Endothelial cell of umbilical vein (primary cell): ENCODE measurements around the gene JUP. TPM values are rescaled to one million over a fixed set of nuclear protein-coding genes. Genes with fewer than 3 reads are reported as not detected.

ENCODE experiments used
- BruUV-seq: library from RNA; stranded (reverse); fragments of 400-500 nt; replicated peaks from 2 replicates; lab custom pipeline; 2021; lab: Mats Ljungman, UMichigan
- CTCF ChIA-PET: fragments of 300-600, 350-600 bp; sonication (Branson Sonifier 250); formaldehyde crosslinking; loops from one replicate; lab custom pipeline; 2021; ENCODE audit warnings: antibody characterized with exemption, inconsistent platforms; lab: Charles Lee
- POLR2A ChIA-PET: fragments of 300-600, 350-600 bp; sonication (Branson Sonifier 250); formaldehyde crosslinking; loops from one replicate; lab custom pipeline; 2021; ENCODE audit warnings: antibody characterized with exemption, inconsistent platforms; lab: Charles Lee
- DNase-seq: peaks from one replicate; pipeline ENCODE4 v3.0.0-alpha.2; 2011; ENCODE audit warnings: low read depth, low spot score
- FAIRE-seq: peaks from 2 replicates; lab custom pipeline; 2011; peaks lifted over from hg19 to GRCh38; lab: Jason Lieb, UNC
- H2AFZ ChIP-seq: 2 replicates; pipeline ENCODE4 v1.6.0; 2012; ENCODE audit warnings: low read depth, low read length, control low read depth, inconsistent platforms
- H3K27ac ChIP-seq: 2 replicates; pipeline ENCODE4 v1.5.1; 2011; ENCODE audit warnings: low read depth, mild to moderate bottlenecking, control low read depth, low read length, moderate library complexity; ENCODE audit not compliant: insufficient read depth
- H3K27me3 ChIP-seq, 2 experiments: 2 replicates each; pipeline versions ENCODE4 v1.6.0 to v1.6.1; 2011; ENCODE audit warnings: low read length in 2 of 2, mixed read lengths in 1 of 2; ENCODE audit not compliant: control insufficient read depth in 2 of 2, insufficient read depth in 2 of 2
- H3K36me3 ChIP-seq, 2 experiments: 2 replicates in 1 of 2; 3 replicates in 1 of 2; pipeline ENCODE4 v1.5.1; 2011; ENCODE audit warnings: low read length in 2 of 2, mild to moderate bottlenecking in 1 of 2, moderate library complexity in 1 of 2; ENCODE audit not compliant: control insufficient read depth in 2 of 2, insufficient read depth in 2 of 2; ENCODE audit errors: extremely low read depth in 1 of 2
- H3K4me1 ChIP-seq: 3 replicates; pipeline ENCODE4 v1.5.1; 2011; ENCODE audit warnings: mild to moderate bottlenecking, low read length; ENCODE audit not compliant: control insufficient read depth, insufficient read depth; ENCODE audit errors: extremely low read depth
- H3K4me2 ChIP-seq: 2 replicates; pipeline ENCODE4 v1.6.1; 2011; ENCODE audit warnings: low read length, control low read depth, mixed read lengths; ENCODE audit not compliant: insufficient read depth
- H3K4me3 ChIP-seq, 3 experiments: fragments of 200-600 bp in 1 of 3; sonication (generic), shearing (Covaris generic) in 1 of 3; replicated peaks in 1 of 3; 2 replicates each; pipeline ENCODE4 v1.5.1; 2011 to 2016; ENCODE audit warnings: control low read depth in 3 of 3, low read length in 3 of 3, mild to moderate bottlenecking in 2 of 3, inconsistent platforms in 1 of 3, low read depth in 1 of 3, moderate library complexity in 1 of 3; ENCODE audit not compliant: insufficient read depth in 1 of 3
- H3K79me2 ChIP-seq: 2 replicates; pipeline ENCODE4 v1.6.0; 2012; ENCODE audit warnings: low read length, inconsistent platforms; ENCODE audit not compliant: control insufficient read depth, insufficient read depth
- H3K9ac ChIP-seq: replicated peaks from 2 replicates; pipeline ENCODE3; 2011; ENCODE audit warnings: low read length, control low read depth; ENCODE audit not compliant: insufficient read depth; ENCODE audit errors: extremely low read depth
- H3K9me1 ChIP-seq: replicated peaks from 3 replicates; pipeline ENCODE4 v1.6.0; 2011; ENCODE audit warnings: mild to moderate bottlenecking, low read length; ENCODE audit not compliant: control insufficient read depth, insufficient read depth; ENCODE audit errors: extremely low read depth
- H3K9me3 ChIP-seq: replicated peaks from 2 replicates; pipeline ENCODE4 v1.5.1; 2012; ENCODE audit warnings: low read length, inconsistent platforms; ENCODE audit not compliant: control insufficient read depth, insufficient read depth
- H4K20me1 ChIP-seq: replicated peaks from 2 replicates; pipeline ENCODE3; 2011; ENCODE audit warnings: mild to moderate bottlenecking, low read length; ENCODE audit not compliant: control insufficient read depth, insufficient read depth; ENCODE audit errors: extremely low read depth
- CTCF ChIP-seq, 2 donors: IDR thresholded peaks; 1 replicate in 1 of 2; 2 replicates in 1 of 2; pipeline ENCODE4 v1.5.1; 2011; ENCODE audit warnings: low read length in 2 of 2, mild to moderate bottlenecking in 2 of 2, moderate library complexity in 2 of 2, control low read depth in 1 of 2, inconsistent platforms in 1 of 2, low read depth in 1 of 2; ENCODE audit not compliant: insufficient read depth in 1 of 2; ENCODE audit errors: extremely low read depth in 1 of 2
- EZH2 ChIP-seq: IDR thresholded peaks from 2 replicates; pipeline ENCODE4 v1.6.1; 2012; ENCODE audit warnings: borderline replicate concordance, low read depth, mild to moderate bottlenecking, moderate library complexity, low read length, inconsistent platforms; ENCODE audit not compliant: severe bottlenecking
- FOS ChIP-seq: IDR thresholded peaks from 2 replicates; pipeline ENCODE4 v1.6.1; 2011; ENCODE audit warnings: mild to moderate bottlenecking, low read length, moderate library complexity, borderline replicate concordance; ENCODE audit not compliant: insufficient read depth
- GATA2 ChIP-seq: IDR thresholded peaks from 2 replicates; pipeline ENCODE4 v1.7.0; 2011; ENCODE audit warnings: low read depth, mild to moderate bottlenecking, moderate library complexity, mixed read lengths, low read length; ENCODE audit not compliant: insufficient read length, insufficient read depth
- JUN ChIP-seq: IDR thresholded peaks from 2 replicates; pipeline ENCODE4 v1.6.1; 2011; ENCODE audit warnings: borderline replicate concordance, low read depth; ENCODE audit not compliant: insufficient read length, insufficient read depth
- MAX ChIP-seq: IDR thresholded peaks from 2 replicates; pipeline ENCODE4 v1.6.1; 2011; ENCODE audit not compliant: insufficient read depth, insufficient read length
- MYC ChIP-seq: IDR thresholded peaks from one replicate; pipeline ENCODE4 v1.6.1; 2011; ENCODE audit warnings: mild to moderate bottlenecking, low read depth, low read length
- POLR2A ChIP-seq: IDR thresholded peaks from 2 replicates; pipeline ENCODE4 v1.6.1; 2012; ENCODE audit warnings: low read depth, mild to moderate bottlenecking, control low read depth, low read length
- POLR2AphosphoS5 ChIP-seq: IDR thresholded peaks from 2 replicates; pipeline ENCODE4 v1.6.1; 2012; ENCODE audit warnings: low read depth, mild to moderate bottlenecking, control low read depth, low read length, moderate library complexity; ENCODE audit not compliant: insufficient read depth
- dilution Hi-C: fragments of 300-500 bp; cut with MboI; formaldehyde crosslinking; loops from one replicate; pipeline ENCODE4 v1.15.0; 2019; ENCODE audit warnings: low sequenced_read_pairs; ENCODE audit not compliant: extremely low pct_ligation_motif_present
- intact Hi-C: fragments of 100-400 bp; cut with micrococcal nuclease; formaldehyde crosslinking; loops from one replicate; pipeline ENCODE4 v1.10.0; 2022
- polyA plus RNA-seq, 4 experiments: library from polyadenylated mRNA; depleted of rRNA in 3 of 4; stranded (reverse) in 3 of 4; unstranded in 1 of 4; fragments of >200 nt; gene quantifications; 2 replicates each; pipeline versions ENCODE4 v1.2.1 to v1.2.3, GENCODE V29; 2011 to 2012; ENCODE audit warnings: missing spikeins in 1 of 4
- total RNA-seq: library from RNA; stranded (reverse); gene quantifications from 2 replicates; pipeline ENCODE4 v1.2.3, GENCODE V29; 2021

Gene JUP
- total and polyA plus RNA-seq, 2 donors (not counting 3 experiments of a cell fraction or from before 2014, with no cell fraction given): 98.0 to 171 TPM

GRCh38 chr17:41813152-41813680, 26.7 kb upstream of the JUP start:
- Histone ChIP-seq H3K79me2 (peaks cover 31% of the 10 kb centered on the region), H4K20me1 (no peaks in the 10 kb centered on the region), H3K27me3 (no peaks in the 10 kb centered on the region), H3K4me1 (peaks cover 26% of the 10 kb centered on the region), H3K9ac (peak overlapping the region; percentile 74), H3K4me2 (peak overlapping the region; percentile 80), H3K9me1 (no peaks in the 10 kb centered on the region), H3K4me3 (peak overlapping the region; percentile 51 to 81 (median 78)), H2AFZ (peak overlapping the region; percentile 50), H3K27ac (peak overlapping the region; percentile 38), H3K9me3 (no peaks in the 10 kb centered on the region), H3K36me3 (peaks cover 0 to 4% of the 10 kb centered on the region in 2 experiments)
- CTCF ChIA-PET: interaction anchor here (1.0 to 2.8 kb wide), 2 partner anchors 51 to 76 kb away, joined by 3 to 17 read pairs; partner anchors contain the start of gene KLHL11
- DNase-seq: no peak
- dilution Hi-C loops: no loop called here
- TSS peak; percentile 58 for BruUV-seq
- FAIRE-seq: peak; percentile 59
- POLR2A ChIA-PET: interaction anchor here (1.0 to 1.2 kb wide), 2 partner anchors 29 to 52 kb away, joined by 3 read pairs; partner anchors contain the start of gene KLHL11
- TF ChIP-seq POLR2A (no peak), GATA2 (no peak), JUN (no peak), CTCF (IDR thresholded peaks at IDR 0.05; ENCODE audit: extremely low read depth in 1 of 2, insufficient read depth in 1 of 2, low read depth in 1 of 2, low read length in 2 of 2) (no peak), FOS (no peak), EZH2 (no peak), POLR2AphosphoS5 (no peak), MYC (no peak), MAX (no peak)
- intact Hi-C loops: loop anchor here (5.0 kb wide), 1 partner anchor 144 kb away; no protein-coding TSS in a partner anchor
